Subcutaneous adipose tissue (tissue), 4 donors: ENCODE data around the gene MTERF4. TPM values are rescaled to one million over a fixed set of nuclear protein-coding genes. Genes with fewer than 3 reads are reported as not detected.

Experiments used
- CTCF ChIP-seq: fragments of 450-650 bp; IDR thresholded peaks from one replicate; pipeline ENCODE4 v1.5.1; 2016; ENCODE audit warnings: low read depth, mild to moderate bottlenecking, control low read depth, antibody characterized with exemption, moderate library complexity
- total RNA-seq, 4 donors: library from RNA; depleted of rRNA; stranded (reverse); fragments of >200 nt; gene quantifications; one replicate each; pipeline ENCODE4 v1.1.0, GENCODE V29; 2016

The MTERF4 gene
- total RNA-seq, 4 donors from 2014 or later, result 31.6 to 45.2 (median 38.4) TPM

GRCh38 chr2:241082341-241083090, 19.6 kb downstream of the MTERF4 start:
- TF ChIP-seq CTCF, result no peak

DNA sequence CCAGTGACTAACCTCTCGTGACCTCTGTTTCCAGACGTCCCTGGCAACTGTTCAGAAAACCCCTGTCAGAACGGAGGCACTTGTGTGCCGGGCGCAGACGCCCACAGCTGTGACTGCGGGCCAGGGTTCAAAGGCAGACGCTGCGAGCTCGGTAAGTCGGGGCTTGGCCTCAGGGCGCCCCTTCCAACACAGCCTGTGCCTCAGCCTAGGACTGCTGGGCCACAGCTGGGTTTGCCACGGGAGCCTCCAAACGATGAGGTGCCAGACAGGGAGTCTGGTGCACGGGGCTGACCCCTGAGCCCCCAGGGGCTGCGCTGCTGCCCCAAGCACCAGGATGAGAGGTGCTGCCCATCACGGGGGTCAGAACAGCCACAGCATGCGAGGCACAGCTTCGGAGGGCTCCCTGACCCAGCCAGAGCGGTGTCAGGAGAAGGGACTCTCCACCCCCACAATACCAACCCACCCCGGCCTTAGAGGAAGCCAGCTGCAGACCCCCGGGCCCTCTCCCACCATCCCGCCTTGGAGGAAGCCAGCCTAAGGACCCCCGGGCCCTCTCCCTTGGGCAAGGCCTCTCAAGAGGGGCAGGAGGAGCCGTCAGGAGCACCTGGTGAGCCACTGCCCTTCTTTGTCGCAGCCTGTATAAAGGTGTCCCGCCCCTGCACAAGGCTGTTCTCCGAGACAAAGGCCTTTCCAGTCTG, 20.3 kb downstream of the MTERF4 start:
- TF ChIP-seq CTCF, result no peak

DNA sequence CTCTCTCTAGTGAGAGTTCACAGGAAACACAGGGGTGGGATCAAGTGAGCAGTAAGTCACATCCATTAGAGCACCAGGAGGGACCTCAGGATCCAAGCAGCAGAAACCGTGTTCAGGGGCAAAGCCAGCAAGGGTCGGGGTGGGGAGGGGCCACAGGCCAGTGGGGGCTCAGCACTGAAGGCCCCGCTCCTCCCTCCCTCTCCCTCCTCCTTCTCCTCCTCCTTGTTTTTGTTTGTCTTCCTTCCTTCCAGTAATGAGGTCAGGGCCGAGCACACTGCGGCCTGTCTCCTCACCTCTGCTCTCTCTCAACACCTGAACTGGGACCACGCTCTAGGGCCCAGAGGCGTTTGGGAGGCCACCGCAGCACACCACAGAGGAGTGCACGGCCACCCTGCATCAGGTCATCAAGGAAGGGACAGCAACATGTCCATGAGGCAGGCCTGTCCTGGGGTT, 20.9 kb downstream of the MTERF4 start:
- no peak for TF ChIP-seq CTCF

DNA sequence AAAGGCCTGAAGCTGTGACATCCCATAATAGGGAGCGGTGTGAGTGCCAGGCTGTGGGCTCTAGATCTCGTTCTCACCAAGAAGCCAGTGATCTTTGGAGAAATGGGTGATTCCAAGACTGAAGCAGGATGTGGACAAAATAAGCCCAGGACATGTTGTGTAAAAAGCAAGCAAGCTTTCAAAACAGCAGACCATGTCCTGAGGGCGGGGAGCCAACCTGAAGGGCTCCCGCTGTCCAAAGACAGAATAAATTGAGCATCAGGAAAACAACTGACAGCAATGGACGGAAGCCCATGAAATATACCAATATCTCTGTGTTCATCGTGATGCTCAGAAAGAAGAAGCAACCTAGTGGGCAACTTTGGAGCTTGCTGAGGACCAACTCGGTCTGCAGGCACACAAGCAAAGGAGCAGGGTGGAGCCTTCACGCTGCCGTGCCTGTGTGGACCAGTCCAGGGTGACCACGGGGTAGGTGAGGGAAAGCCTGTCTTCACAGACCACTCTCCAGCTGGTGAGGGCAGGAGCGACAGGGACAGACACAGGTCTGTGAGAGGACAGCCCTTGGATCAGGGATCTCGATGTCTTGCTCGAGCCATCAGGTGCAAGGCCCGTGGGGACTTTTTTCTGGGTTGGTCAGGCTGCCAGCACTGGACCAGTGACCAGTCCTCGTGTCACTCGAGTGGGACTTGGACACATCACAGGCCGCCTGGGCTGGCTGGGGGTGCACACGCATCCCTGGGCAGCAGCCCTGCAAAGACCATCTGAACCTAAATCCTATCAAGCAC, 21.5 kb downstream of the MTERF4 start:
- no peak for TF ChIP-seq CTCF

DNA sequence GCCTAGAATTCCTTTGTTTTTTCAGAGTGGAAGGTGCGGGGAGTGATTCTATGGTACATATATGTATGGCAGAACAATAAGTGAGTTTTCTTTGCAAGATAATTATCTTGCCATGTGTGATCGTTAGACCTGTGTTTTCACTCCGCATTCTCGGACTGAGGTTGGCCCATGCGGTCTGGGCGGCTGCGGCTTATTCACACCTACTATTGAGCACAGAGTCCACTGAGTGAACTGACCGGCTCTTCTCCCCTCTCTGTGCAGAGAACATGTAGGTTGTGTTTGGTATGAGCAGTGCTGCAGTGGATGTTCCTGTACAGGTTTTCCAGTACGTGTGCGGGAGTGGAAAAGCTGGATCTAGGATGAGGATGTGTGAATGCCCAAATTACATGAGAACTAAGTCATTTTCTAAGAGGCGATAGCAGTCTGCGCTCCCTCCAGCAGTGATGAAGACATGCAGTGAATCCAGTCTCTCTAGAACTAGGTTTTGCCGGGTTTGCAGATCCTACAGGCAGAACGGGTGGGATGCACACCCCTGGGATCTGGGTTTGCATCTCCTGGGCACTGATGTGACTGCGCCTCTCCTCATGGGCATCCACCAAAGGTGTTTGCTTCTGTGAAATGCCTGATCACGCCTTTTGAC, 27.1 kb downstream of the MTERF4 start:
- TF ChIP-seq CTCF, result no peak

GRCh38 chr2:241074065-241074818, 27.8 kb downstream of the MTERF4 start:
- no peak for TF ChIP-seq CTCF
